HepG2 (cell line): ENCODE data around the gene ZBTB22. TPM values are rescaled to one million over a fixed set of nuclear protein-coding genes. Genes with fewer than 3 reads are reported as not detected.

Experiments
- AGO2 ChIP-seq: fragments of 200-400 bp; formaldehyde crosslinking; optimal IDR thresholded peaks from 2 replicates; pipeline ENCODE3; 2017; ENCODE audit warnings: mild to moderate bottlenecking, low read depth, low read length, moderate library complexity
- DMAP1 ChIP-seq: IDR thresholded peaks from 2 replicates; pipeline ENCODE4 v1.6.1; 2016
- LCORL ChIP-seq, 2 experiments: fragments of 450-650 bp in 1 of 2; sonication (generic) in 1 of 2; formaldehyde crosslinking in 1 of 2; IDR thresholded peaks; 2 replicates each; pipeline versions ENCODE4 v1.5.0 to v1.6.1; 2017 to 2020; ENCODE audit warnings: antibody characterized with exemption in 1 of 2, missing genetic modification reagents in 1 of 2
- NONO ChIP-seq, 2 experiments: fragments of 450-650 bp in 1 of 2; sonication (generic) in 1 of 2; formaldehyde crosslinking in 1 of 2; IDR thresholded peaks in 1 of 2; conservative IDR thresholded peaks in 1 of 2; 2 replicates each; pipeline versions ENCODE4 v1.6.1 to v1.8.0; 2017 to 2022; ENCODE audit warnings: mild to moderate bottlenecking in 1 of 2, missing genetic modification reagents in 1 of 2, moderate library complexity in 1 of 2
- NR2C2 ChIP-seq: sonication (generic); formaldehyde crosslinking; IDR thresholded peaks from 2 replicates; pipeline ENCODE4 v1.4.0; 2020; ENCODE audit warnings: missing genetic modification reagents, mild to moderate bottlenecking, moderate library complexity, borderline replicate concordance
- POLR2A ChIP-seq, 2 experiments: IDR thresholded peaks; 2 replicates each; pipeline ENCODE4 v1.6.1; 2011; ENCODE audit warnings: low read depth in 2 of 2, low read length in 2 of 2, mild to moderate bottlenecking in 1 of 2, moderate library complexity in 1 of 2; ENCODE audit not compliant: insufficient read depth in 1 of 2
- SMAD9 ChIP-seq: sonication (generic); formaldehyde crosslinking; IDR thresholded peaks from 2 replicates; pipeline ENCODE4 v1.5.1; 2020; ENCODE audit warnings: mild to moderate bottlenecking, missing genetic modification reagents
- SP1 ChIP-seq, 2 experiments: fragments of 450-650 bp in 1 of 2; sonication (generic) in 1 of 2; formaldehyde crosslinking in 1 of 2; IDR thresholded peaks; 2 replicates each; pipeline versions ENCODE4 v1.4.0 to v1.6.1; 2016 to 2020; ENCODE audit warnings: missing genetic modification reagents in 1 of 2
- ZNF501 ChIP-seq: sonication (generic); formaldehyde crosslinking; IDR thresholded peaks from 2 replicates; pipeline ENCODE4 v1.5.1; 2020; ENCODE audit warnings: mild to moderate bottlenecking, moderate library complexity, missing genetic modification reagents
- ZNF556 ChIP-seq: sonication (generic); formaldehyde crosslinking; IDR thresholded peaks from 2 replicates; pipeline ENCODE4 v1.4.0; 2020; ENCODE audit warnings: mild to moderate bottlenecking, missing genetic modification reagents, borderline replicate concordance
- ZNF557 ChIP-seq: sonication (generic); formaldehyde crosslinking; IDR thresholded peaks from 2 replicates; pipeline ENCODE4 v1.4.0; 2020; ENCODE audit warnings: missing genetic modification reagents
- ZNF564 ChIP-seq: sonication (generic); formaldehyde crosslinking; IDR thresholded peaks from 2 replicates; pipeline ENCODE4 v1.8.1; 2023; ENCODE audit warnings: mild to moderate bottlenecking, missing genetic modification reagents
- ZNF616 ChIP-seq: sonication (generic); formaldehyde crosslinking; IDR thresholded peaks from 2 replicates; pipeline ENCODE4 v1.5.0; 2020; ENCODE audit warnings: low read depth, mild to moderate bottlenecking, missing genetic modification reagents
- ZNF724P ChIP-seq: sonication (generic); formaldehyde crosslinking; IDR thresholded peaks from 2 replicates; pipeline ENCODE4 v1.8.0; 2022; ENCODE audit warnings: missing genetic modification reagents, borderline replicate concordance
- polyA plus RNA-seq, 8 experiments: library from polyadenylated mRNA; depleted of rRNA in 3 of 8; stranded (reverse) in 7 of 8; unstranded in 1 of 8; fragments of >200 nt; fragmentation: Illumina TruSeq in 4 of 8; extraction: Trizol in 4 of 8; gene quantifications; 2 replicates each; pipeline versions ENCODE4 v1.2.1 to v1.2.3, GENCODE V29; 2011 to 2016; ENCODE audit warnings: low read depth in 4 of 8, missing spikeins in 1 of 8, mixed read lengths in 1 of 8; ENCODE audit not compliant: insufficient read depth in 1 of 8
- total RNA-seq, 5 experiments: library from RNA; depleted of rRNA; stranded (reverse); fragments of >200 nt; fragmentation: Illumina TruSeq; extraction: Trizol; gene quantifications; 2 replicates each; pipeline ENCODE4 v1.2.3, GENCODE V29; 2016; ENCODE audit warnings: low read depth in 1 of 5
- TF ChIP-seq, protein P1 (sequence below): sonication (generic); formaldehyde crosslinking; IDR thresholded peaks from 2 replicates; pipeline ENCODE4 v1.5.0; 2020; ENCODE audit warnings: mild to moderate bottlenecking, missing genetic modification reagents
- TF ChIP-seq, protein P2 (sequence below): IDR thresholded peaks from 2 replicates; pipeline ENCODE4 v1.6.1; 2016; ENCODE audit warnings: mild to moderate bottlenecking
- TF ChIP-seq, protein P3 (sequence below): sonication (generic); formaldehyde crosslinking; IDR thresholded peaks from 2 replicates; pipeline ENCODE4 v1.5.0; 2020; ENCODE audit warnings: mild to moderate bottlenecking, missing genetic modification reagents
- TF ChIP-seq, protein P4 (sequence below): sonication (generic); IDR thresholded peaks from 2 replicates; pipeline ENCODE4 v1.6.1; 2016; ENCODE audit warnings: low read depth, borderline replicate concordance
- TF ChIP-seq, protein P5 (sequence below): fragments of 450-650 bp; IDR thresholded peaks from 2 replicates; pipeline ENCODE4 v1.6.1; 2017
- TF ChIP-seq, protein P6 (sequence below): sonication (generic); formaldehyde crosslinking; IDR thresholded peaks from 2 replicates; pipeline ENCODE4 v1.8.1; 2022; ENCODE audit warnings: mild to moderate bottlenecking, missing genetic modification reagents

ZBTB22 gene
- total and polyA plus RNA-seq, 2 of the 13 experiments (the other 11 are each of a cell fraction or from before 2014, with no cell fraction given) = 8.0 to 10.6 TPM

DNA sequence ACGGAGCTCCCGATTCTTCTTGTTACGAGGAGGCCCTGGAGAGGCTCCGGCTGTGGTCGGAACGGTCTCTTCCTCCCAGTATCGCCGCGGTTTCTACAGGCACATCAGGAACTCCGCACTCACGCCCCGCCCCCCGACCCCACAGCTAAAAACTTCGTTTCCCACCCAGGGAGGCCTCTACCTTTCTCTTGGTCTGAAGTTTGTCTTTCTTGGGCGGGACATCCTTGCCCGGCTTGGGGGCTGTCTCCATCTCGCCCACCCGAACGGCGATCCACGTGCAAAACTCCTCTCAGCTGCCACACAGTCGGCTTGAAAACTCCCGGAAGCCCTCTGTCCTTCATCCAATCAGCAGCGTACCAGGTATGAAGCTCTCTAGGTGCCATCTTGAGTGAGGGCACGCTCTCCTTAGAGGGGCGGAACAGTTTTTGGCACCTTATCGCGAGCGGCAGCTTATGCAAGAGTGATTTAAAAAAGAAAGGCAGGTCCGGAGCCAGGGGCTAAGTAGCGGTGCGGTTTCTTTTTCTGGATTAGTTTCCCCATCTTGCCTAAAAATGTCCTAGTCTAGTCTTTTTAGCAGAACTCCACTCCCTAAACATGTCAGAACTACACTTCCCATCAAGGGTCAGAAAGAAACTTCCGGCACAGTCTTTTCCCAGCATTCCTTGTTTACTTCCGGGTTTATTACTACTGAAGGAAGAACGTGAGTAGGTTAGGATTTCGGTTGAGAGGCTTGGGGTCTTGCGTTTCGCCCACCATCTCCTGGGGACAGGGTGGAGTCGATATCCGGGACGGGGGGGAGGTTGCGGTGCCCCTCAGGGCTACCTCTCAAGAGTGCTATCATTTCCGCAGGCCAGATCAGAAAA is 28.4 kb downstream of the ZBTB22 start, which contains the start of the genes PFDN6 and WDR46 (continued):
- TF ChIP-seq, protein P1, sequence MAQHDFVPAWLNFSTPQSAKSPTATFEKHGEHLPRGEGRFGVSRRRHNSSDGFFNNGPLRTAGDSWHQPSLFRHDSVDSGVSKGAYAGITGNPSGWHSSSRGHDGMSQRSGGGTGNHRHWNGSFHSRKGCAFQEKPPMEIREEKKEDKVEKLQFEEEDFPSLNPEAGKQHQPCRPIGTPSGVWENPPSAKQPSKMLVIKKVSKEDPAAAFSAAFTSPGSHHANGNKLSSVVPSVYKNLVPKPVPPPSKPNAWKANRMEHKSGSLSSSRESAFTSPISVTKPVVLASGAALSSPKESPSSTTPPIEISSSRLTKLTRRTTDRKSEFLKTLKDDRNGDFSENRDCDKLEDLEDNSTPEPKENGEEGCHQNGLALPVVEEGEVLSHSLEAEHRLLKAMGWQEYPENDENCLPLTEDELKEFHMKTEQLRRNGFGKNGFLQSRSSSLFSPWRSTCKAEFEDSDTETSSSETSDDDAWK (CRISPR knock-in tag) = no peak
- TF ChIP-seq ZNF557 (CRISPR knock-in tag) (0 out of 2 replicates have a peak, but pooled peaks have one; percentile 18), DMAP1 (CRISPR knock-in tag) (peak; percentile 75), ZNF564 (no peak), SMAD9 (no peak), POLR2A (IDR thresholded peaks at IDR 0.05; ENCODE audit: insufficient read depth in 1 of 2, low read depth in 2 of 2, low read length in 2 of 2) (peak; percentile 71 to 72), NONO (IDR thresholded peaks at IDR 0.05) (no peak), NONO (CRISPR knock-in tag; conservative IDR thresholded peaks at IDR 0.05) (peak; percentile 81), ZNF616 (CRISPR knock-in tag) (0 out of 2 replicates have a peak, but pooled peaks have one; percentile 64), NR2C2 (CRISPR knock-in tag) (peak; percentile 100), LCORL (IDR thresholded peaks at IDR 0.05) (peak; percentile 79), LCORL (CRISPR knock-in tag; IDR thresholded peaks at IDR 0.05) (no peak; the same call in none of the 2 replicates), ZNF556 (CRISPR knock-in tag) (0 out of 2 replicates have a peak, but pooled peaks have one; percentile 44), ZNF724P (CRISPR knock-in tag) (0 out of 2 replicates have a peak, but pooled peaks have one; percentile 66), SP1 (IDR thresholded peaks at IDR 0.05) (no peak), SP1 (CRISPR knock-in tag; IDR thresholded peaks at IDR 0.05) (peak; percentile 26; the same call in 1 of the 2 replicates), AGO2 (peak; percentile 22), ZNF501 (CRISPR knock-in tag) (peak; percentile 94)
- TF ChIP-seq, protein P2, sequence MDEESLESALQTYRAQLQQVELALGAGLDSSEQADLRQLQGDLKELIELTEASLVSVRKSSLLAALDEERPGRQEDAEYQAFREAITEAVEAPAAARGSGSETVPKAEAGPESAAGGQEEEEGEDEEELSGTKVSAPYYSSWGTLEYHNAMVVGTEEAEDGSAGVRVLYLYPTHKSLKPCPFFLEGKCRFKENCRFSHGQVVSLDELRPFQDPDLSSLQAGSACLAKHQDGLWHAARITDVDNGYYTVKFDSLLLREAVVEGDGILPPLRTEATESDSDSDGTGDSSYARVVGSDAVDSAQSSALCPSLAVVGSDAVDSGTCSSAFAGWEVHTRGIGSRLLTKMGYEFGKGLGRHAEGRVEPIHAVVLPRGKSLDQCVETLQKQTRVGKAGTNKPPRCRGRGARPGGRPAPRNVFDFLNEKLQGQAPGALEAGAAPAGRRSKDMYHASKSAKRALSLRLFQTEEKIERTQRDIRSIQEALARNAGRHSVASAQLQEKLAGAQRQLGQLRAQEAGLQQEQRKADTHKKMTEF (CRISPR knock-in tag) = peak; percentile 74
- TF ChIP-seq, protein P3, sequence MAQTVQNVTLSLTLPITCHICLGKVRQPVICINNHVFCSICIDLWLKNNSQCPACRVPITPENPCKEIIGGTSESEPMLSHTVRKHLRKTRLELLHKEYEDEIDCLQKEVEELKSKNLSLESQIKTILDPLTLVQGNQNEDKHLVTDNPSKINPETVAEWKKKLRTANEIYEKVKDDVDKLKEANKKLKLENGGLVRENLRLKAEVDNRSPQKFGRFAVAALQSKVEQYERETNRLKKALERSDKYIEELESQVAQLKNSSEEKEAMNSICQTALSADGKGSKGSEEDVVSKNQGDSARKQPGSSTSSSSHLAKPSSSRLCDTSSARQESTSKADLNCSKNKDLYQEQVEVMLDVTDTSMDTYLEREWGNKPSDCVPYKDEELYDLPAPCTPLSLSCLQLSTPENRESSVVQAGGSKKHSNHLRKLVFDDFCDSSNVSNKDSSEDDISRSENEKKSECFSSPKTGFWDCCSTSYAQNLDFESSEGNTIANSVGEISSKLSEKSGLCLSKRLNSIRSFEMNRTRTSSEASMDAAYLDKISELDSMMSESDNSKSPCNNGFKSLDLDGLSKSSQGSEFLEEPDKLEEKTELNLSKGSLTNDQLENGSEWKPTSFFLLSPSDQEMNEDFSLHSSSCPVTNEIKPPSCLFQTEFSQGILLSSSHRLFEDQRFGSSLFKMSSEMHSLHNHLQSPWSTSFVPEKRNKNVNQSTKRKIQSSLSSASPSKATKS (CRISPR knock-in tag) = no peak
- TF ChIP-seq, protein P4, sequence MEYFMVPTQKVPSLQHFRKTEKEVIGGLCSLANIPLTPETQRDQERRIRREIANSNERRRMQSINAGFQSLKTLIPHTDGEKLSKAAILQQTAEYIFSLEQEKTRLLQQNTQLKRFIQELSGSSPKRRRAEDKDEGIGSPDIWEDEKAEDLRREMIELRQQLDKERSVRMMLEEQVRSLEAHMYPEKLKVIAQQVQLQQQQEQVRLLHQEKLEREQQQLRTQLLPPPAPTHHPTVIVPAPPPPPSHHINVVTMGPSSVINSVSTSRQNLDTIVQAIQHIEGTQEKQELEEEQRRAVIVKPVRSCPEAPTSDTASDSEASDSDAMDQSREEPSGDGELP = peak; percentile 85
- TF ChIP-seq, protein P5, sequence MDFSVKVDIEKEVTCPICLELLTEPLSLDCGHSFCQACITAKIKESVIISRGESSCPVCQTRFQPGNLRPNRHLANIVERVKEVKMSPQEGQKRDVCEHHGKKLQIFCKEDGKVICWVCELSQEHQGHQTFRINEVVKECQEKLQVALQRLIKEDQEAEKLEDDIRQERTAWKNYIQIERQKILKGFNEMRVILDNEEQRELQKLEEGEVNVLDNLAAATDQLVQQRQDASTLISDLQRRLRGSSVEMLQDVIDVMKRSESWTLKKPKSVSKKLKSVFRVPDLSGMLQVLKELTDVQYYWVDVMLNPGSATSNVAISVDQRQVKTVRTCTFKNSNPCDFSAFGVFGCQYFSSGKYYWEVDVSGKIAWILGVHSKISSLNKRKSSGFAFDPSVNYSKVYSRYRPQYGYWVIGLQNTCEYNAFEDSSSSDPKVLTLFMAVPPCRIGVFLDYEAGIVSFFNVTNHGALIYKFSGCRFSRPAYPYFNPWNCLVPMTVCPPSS = no peak
- TF ChIP-seq, protein P6, sequence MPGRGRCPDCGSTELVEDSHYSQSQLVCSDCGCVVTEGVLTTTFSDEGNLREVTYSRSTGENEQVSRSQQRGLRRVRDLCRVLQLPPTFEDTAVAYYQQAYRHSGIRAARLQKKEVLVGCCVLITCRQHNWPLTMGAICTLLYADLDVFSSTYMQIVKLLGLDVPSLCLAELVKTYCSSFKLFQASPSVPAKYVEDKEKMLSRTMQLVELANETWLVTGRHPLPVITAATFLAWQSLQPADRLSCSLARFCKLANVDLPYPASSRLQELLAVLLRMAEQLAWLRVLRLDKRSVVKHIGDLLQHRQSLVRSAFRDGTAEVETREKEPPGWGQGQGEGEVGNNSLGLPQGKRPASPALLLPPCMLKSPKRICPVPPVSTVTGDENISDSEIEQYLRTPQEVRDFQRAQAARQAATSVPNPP (CRISPR knock-in tag) = no peak
